Endodermal cell (in vitro differentiated cells): ENCODE results near the gene TNFRSF21. TPM values are rescaled to one million over a fixed set of nuclear protein-coding genes. Genes with fewer than 3 reads are reported as not detected.

Experiments used
- DNase-seq: peaks from one replicate; pipeline ENCODE4 v3.0.0-alpha.2; 2017
- H3K27ac ChIP-seq: 2 replicates; pipeline ENCODE4 v1.5.1; 2013; ENCODE audit warnings: mild to moderate bottlenecking, low read depth, low read length, moderate library complexity
- H3K27me3 ChIP-seq: 2 replicates; pipeline ENCODE4 v1.6.1; 2013; ENCODE audit warnings: mild to moderate bottlenecking, low read length, moderate library complexity; ENCODE audit not compliant: insufficient read depth, control insufficient read depth, poor library complexity, severe bottlenecking
- H3K36me3 ChIP-seq: 2 replicates; pipeline ENCODE4 v1.7.0; 2013; ENCODE audit warnings: mild to moderate bottlenecking, low read length, moderate library complexity; ENCODE audit not compliant: control insufficient read depth, insufficient read depth
- H3K4me1 ChIP-seq: one replicate; pipeline ENCODE4 v1.7.0; 2013; ENCODE audit warnings: low read length; ENCODE audit not compliant: control insufficient read depth, insufficient read depth
- H3K4me3 ChIP-seq: 2 replicates; pipeline ENCODE4 v1.5.1; 2013; ENCODE audit warnings: mild to moderate bottlenecking, low read length, moderate library complexity
- H3K9ac ChIP-seq: 2 replicates; pipeline ENCODE4 v1.6.1; 2013; ENCODE audit warnings: mild to moderate bottlenecking, low read length, moderate library complexity; ENCODE audit not compliant: poor library complexity, severe bottlenecking; ENCODE audit errors: extremely low read depth
- H3K9me3 ChIP-seq: 2 replicates; pipeline ENCODE4 v1.6.1; 2013; ENCODE audit warnings: mild to moderate bottlenecking, low read length, moderate library complexity; ENCODE audit not compliant: control insufficient read depth
- H3K27ac Mint-ChIP-seq: 2 replicates; pipeline ENCODE4 v1.8.0; 2020; ENCODE audit warnings: mixed read lengths
- H3K27me3 Mint-ChIP-seq: 2 replicates; pipeline ENCODE4 v1.8.0; 2021; ENCODE audit warnings: mild to moderate bottlenecking, mixed read lengths; ENCODE audit not compliant: insufficient read depth
- H3K36me3 Mint-ChIP-seq: 2 replicates; pipeline ENCODE4 v1.8.0; 2020; ENCODE audit warnings: low read depth, mixed read lengths
- H3K4me1 Mint-ChIP-seq: 2 replicates; pipeline ENCODE4 v1.8.0; 2020; ENCODE audit warnings: mixed read lengths
- H3K4me3 Mint-ChIP-seq: 2 replicates; pipeline ENCODE4 v1.8.0; 2020; ENCODE audit warnings: mild to moderate bottlenecking, moderate library complexity, mixed read lengths
- H3K9me3 Mint-ChIP-seq: 2 replicates; pipeline ENCODE4 v1.8.0; 2020; ENCODE audit warnings: mild to moderate bottlenecking, mixed read lengths
- WGBS, 2 experiments: methylation state at CpG; one replicate each; pipeline versions ENCODE4 v1.1.5 to v1.1.7; 2013; ENCODE audit warnings: missing lambda C conversion rate in 2 of 2, mixed read lengths in 1 of 2; ENCODE audit not compliant: insufficient coverage in 1 of 2, insufficient read length in 1 of 2; 5-methylcytosine and 5-hydroxymethylcytosine counted together
- total RNA-seq, 2 donors: library from RNA; stranded (reverse); fragmentation: NEBNext Ultra II Directional in 1 of 2; extraction: Animal tissue kit (Norgen Biotek cat#: 25700) in 1 of 2; gene quantifications; 2 replicates in 1 of 2; 3 replicates in 1 of 2; pipeline ENCODE4 v1.2.1, GENCODE V29; 2021
- TF ChIP-seq, protein P1 (sequence below): fragments of 200-600 bp; sonication (generic); conservative IDR thresholded peaks from 2 replicates; pipeline ENCODE4 v1.5.0; 2021; ENCODE audit warnings: antibody characterized with exemption, mild to moderate bottlenecking

The TNFRSF21 gene
- total RNA-seq, 2 donors from 2014 or later, result 63.3 to 93.2 TPM

DNA sequence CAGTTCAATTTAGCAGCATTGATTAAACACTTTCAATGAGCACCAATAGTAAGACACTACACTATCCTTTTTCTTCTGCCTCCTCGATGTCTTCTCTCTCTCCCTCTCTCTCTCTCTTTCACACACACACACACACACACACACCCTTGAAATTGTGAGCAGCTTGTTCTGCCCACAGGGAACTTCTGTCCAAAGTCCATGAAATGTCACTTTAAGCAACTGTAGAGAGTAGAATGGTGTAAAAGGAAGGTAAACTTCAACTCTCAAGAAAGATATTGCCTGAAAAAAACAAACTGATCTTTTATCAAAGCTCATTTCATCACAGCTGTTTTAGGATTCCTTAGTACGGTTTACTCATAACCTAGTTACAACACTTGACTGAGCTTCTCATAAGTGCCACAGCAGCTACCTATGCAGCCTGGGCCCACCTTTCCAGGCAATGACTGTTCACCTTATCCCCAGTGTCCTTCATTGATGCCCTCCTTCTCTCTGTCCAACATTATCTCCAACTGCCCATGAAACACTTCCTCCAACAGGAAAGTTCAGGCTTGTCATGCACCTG is 107.0 kb downstream of the TNFRSF21 start:
- Mint-ChIP-seq H3K9me3 (no peaks in the 10 kb centered on the region), H3K27ac (no peak overlapping the region), H3K4me1 (peaks cover 9% of the 10 kb centered on the region), H3K27me3 (peaks cover 9% of the 10 kb centered on the region), H3K36me3 (no peaks in the 10 kb centered on the region), H3K4me3 (no peak overlapping the region)
- no peak overlapping the region for H3K9ac ChIP-seq
- H3K9me3 ChIP-seq, result no peaks in the 10 kb centered on the region
- DNase-seq, result no peak
- no peak overlapping the region for H3K27ac ChIP-seq
- WGBS, 2 experiments, result 89 to 100% methylated on average over 1 to 2 of the region's 2 CpGs
- no peaks in the 10 kb centered on the region for H3K36me3 ChIP-seq
- no peaks in the 10 kb centered on the region for H3K27me3 ChIP-seq
- H3K4me3 ChIP-seq, result no peak overlapping the region
- TF ChIP-seq, protein P1, sequence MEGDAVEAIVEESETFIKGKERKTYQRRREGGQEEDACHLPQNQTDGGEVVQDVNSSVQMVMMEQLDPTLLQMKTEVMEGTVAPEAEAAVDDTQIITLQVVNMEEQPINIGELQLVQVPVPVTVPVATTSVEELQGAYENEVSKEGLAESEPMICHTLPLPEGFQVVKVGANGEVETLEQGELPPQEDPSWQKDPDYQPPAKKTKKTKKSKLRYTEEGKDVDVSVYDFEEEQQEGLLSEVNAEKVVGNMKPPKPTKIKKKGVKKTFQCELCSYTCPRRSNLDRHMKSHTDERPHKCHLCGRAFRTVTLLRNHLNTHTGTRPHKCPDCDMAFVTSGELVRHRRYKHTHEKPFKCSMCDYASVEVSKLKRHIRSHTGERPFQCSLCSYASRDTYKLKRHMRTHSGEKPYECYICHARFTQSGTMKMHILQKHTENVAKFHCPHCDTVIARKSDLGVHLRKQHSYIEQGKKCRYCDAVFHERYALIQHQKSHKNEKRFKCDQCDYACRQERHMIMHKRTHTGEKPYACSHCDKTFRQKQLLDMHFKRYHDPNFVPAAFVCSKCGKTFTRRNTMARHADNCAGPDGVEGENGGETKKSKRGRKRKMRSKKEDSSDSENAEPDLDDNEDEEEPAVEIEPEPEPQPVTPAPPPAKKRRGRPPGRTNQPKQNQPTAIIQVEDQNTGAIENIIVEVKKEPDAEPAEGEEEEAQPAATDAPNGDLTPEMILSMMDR, result no peak
- peaks cover 10% of the 10 kb centered on the region for H3K4me1 ChIP-seq

DNA sequence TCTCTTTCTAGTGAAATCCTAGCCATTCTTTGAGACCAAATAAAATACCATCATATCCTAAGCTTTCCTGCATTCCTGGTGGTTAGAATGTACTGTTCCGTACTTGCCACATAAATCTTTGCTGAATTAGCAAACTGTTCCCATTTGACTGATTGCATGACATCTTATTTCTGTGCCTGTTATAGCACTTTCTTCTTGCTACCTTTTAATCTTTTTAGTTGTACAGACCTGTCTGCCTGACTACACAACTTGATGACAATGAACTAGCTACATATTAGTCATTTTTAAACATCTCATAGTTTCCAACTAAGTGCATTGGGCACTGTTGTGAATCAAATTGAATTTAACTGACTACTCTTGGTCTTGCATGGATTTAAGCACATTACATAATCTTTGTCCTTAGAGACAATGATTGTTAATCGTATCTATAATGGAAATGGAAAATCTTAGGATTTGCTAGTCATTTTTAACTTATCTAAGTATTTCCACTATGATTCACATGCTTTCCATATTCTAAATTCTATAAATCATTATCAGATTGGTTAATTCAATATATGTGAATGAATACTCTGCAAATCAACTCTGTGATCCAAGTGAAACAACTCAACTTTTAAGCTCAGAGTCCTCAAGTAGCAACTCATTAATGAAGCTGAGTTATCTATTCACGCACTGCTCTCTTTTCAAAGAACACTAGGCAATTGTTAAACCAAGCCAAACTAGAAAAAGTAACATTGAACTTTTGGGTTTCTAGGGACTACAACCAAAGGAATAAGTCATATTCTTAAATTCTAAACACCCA is 109.0 kb downstream of the TNFRSF21 start:
- Mint-ChIP-seq H3K9me3 (no peaks in the 10 kb centered on the region), H3K4me1 (peaks cover 11% of the 10 kb centered on the region), H3K4me3 (no peak overlapping the region), H3K36me3 (no peaks in the 10 kb centered on the region), H3K27ac (no peak overlapping the region), H3K27me3 (peaks cover 5% of the 10 kb centered on the region)
- TF ChIP-seq, protein P1, result no peak
- Histone ChIP-seq H3K4me3 (no peak overlapping the region), H3K27me3 (no peaks in the 10 kb centered on the region), H3K36me3 (no peaks in the 10 kb centered on the region), H3K9ac (no peak overlapping the region), H3K27ac (no peak overlapping the region), H3K4me1 (peaks cover 16% of the 10 kb centered on the region), H3K9me3 (no peaks in the 10 kb centered on the region)
- DNase-seq, result no peak
- 95 to 100% methylated on average over 2 of the region's 3 CpGs for WGBS, 2 experiments

DNA sequence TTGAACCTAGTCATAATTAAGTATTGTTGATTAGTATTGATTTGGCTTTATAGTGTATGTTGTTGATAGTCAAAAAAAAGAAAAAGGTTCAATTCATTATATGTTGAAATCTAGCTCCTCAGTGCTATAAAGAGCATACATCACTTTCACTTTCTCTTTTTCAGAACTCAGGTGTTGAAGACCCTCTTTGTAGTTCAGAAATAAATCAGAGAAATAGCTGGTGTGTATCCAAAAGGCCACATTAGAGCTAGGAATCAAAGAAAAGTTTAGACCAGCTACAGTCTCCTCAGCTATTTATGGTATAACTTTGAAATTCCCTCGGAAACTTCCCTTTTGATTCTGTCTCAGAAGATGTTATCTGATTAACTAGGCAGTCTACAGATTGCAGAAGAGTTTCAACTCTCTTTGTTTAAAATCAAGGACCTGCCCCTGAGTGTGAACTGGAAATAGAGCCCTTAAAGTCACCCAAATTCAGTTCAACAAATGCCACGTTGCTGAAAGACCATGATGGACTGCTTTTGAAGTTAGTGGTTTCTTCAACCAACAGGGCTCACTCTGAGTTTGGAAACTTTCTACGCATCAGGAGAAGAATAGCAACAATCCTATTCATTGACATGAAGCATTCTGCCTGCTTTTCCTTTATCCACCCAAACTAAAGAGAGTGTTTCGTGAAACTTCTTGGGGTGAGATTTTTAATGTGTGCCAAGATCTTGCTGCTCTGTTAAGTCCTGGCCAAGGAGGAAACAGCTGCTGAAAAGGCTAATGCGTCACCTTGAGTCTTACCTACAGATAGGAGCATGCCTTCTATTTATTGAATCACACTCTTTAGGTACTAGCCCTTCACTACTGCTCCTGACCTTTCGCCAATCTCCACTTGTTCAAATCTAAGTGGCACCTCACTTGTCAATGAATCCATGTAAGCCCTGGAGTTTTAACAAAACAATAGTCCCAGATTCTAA is 111.7 kb downstream of the TNFRSF21 start:
- TF ChIP-seq, protein P1, result no peak

More for the DNA sequence above, 111.7 kb downstream of the TNFRSF21 start:
- 90 to 92% methylated on average over 4 to 6 of the region's 6 CpGs for WGBS, 2 experiments
- no peak overlapping the region for H3K27ac ChIP-seq
- no peak overlapping the region for H3K9ac ChIP-seq
- H3K4me1 ChIP-seq, result peaks cover 16% of the 10 kb centered on the region
- Mint-ChIP-seq H3K4me3 (no peak overlapping the region), H3K27ac (no peak overlapping the region), H3K9me3 (no peaks in the 10 kb centered on the region), H3K4me1 (peaks cover 11% of the 10 kb centered on the region), H3K36me3 (no peaks in the 10 kb centered on the region), H3K27me3 (peaks cover 3% of the 10 kb centered on the region)
- H3K36me3 ChIP-seq, result no peaks in the 10 kb centered on the region
- no peak overlapping the region for H3K4me3 ChIP-seq
- no peaks in the 10 kb centered on the region for H3K9me3 ChIP-seq
- DNase-seq, result no peak
- no peaks in the 10 kb centered on the region for H3K27me3 ChIP-seq
